Activated T-cell treated with anti-CD3 and anti-CD28 coated beads, Interleukin-2, amount 50 U/mL, for 72 hours (primary cell): ENCODE results near the gene AK9. TPM values are rescaled to one million over a fixed set of nuclear protein-coding genes. Genes with fewer than 3 reads are reported as not detected.
"Not testable (repeated sequence)": the region's sequence is repeated elsewhere in the genome, so short reads cannot be mapped to it uniquely, and the experiment has no call there.

Experiments used
- ATAC-seq, 2 donors: fragments of 150-1000 bp; cut with Tn5 transposase; replicated peaks in 1 of 2; 2 replicates each; pipeline ENCODE4 v1.10.0; 2021; ENCODE audit warnings: moderate library complexity in 2 of 2, mild to moderate bottlenecking in 1 of 2
- DNase-seq, 2 donors: peaks; one replicate each; pipeline ENCODE4 v3.0.0; 2021 to 2022; ENCODE audit warnings: mixed read lengths in 1 of 2
- H3K27ac Mint-ChIP-seq: one replicate; pipeline ENCODE4 v1.8.0; 2022; ENCODE audit warnings: mild to moderate bottlenecking, moderate library complexity, mixed read lengths
- H3K27me3 Mint-ChIP-seq: one replicate; pipeline ENCODE4 v1.8.0; 2022; ENCODE audit warnings: low read depth, mixed read lengths
- H3K36me3 Mint-ChIP-seq, 2 donors: one replicate each; pipeline ENCODE4 v1.8.0; 2022; ENCODE audit warnings: mixed read lengths in 2 of 2, mild to moderate bottlenecking in 1 of 2; ENCODE audit not compliant: insufficient read depth in 2 of 2
- H3K4me1 Mint-ChIP-seq: one replicate; pipeline ENCODE4 v1.8.0; 2022; ENCODE audit warnings: low read depth, mixed read lengths
- H3K4me3 Mint-ChIP-seq, 2 donors: one replicate each; pipeline ENCODE4 v1.8.0; 2022; ENCODE audit warnings: mild to moderate bottlenecking in 2 of 2, mixed read lengths in 2 of 2, moderate library complexity in 2 of 2
- H3K9me3 Mint-ChIP-seq, 2 donors: one replicate each; pipeline ENCODE4 v1.8.0; 2022; ENCODE audit warnings: mixed read lengths in 2 of 2
- total RNA-seq, 2 donors: library from RNA; stranded (reverse); gene quantifications; one replicate each; pipeline ENCODE4 v1.2.3, GENCODE V29; 2022

AK9 gene
- 10 to 100 TPM in 1 of 2 donors, 1 to 10 TPM in 1; 6.4 to 11.5 TPM for total RNA-seq

- no peaks in the 10 kb centered on the region for H3K9me3 Mint-ChIP-seq
- H3K27ac Mint-ChIP-seq: peak within 1 kb of the TSS; percentile 85
- peak within 1 kb of the TSS; percentile 90 to 96 for H3K4me3 Mint-ChIP-seq
- peaks cover 46% of the 10 kb centered on the region for H3K4me1 Mint-ChIP-seq
- no peaks in the 10 kb centered on the region for H3K27me3 Mint-ChIP-seq
- peak; percentile 94 for DNase-seq
- ATAC-seq: peak; percentile 96 to 97
- peaks cover 0 to 5% of the 10 kb centered on the region in 2 donors for H3K36me3 Mint-ChIP-seq
These were observed at the start of gene AK9, which contains the start of gene FIG4 for GRCh38 chr6:109690737-109691621. Gene AK9, minus strand, starts transcription at chr6:109691202. Its CDS starts 15,457 bp downstream, at chr6:109675745. Gene FIG4, plus strand, starts transcription at chr6:109691296. Its CDS starts 140 bp downstream, at chr6:109691436.

GRCh38 chr6:109740787-109741186 lies 49.8 kb upstream of the AK9 start:
- no peaks in the 10 kb centered on the region for H3K27me3 Mint-ChIP-seq
- peaks cover 3% of the 10 kb centered on the region in 2 donors for H3K9me3 Mint-ChIP-seq
- H3K4me3 Mint-ChIP-seq: no peak overlapping the region
- ATAC-seq: peak in 1 of 2 donors; percentile 24
- peak overlapping the region; percentile 70 for H3K27ac Mint-ChIP-seq
- peak in 1 of 2 donors; percentile 8 for DNase-seq
- H3K36me3 Mint-ChIP-seq: peaks cover 8 to 13% of the 10 kb centered on the region in 2 donors
- peaks cover 10% of the 10 kb centered on the region for H3K4me1 Mint-ChIP-seq

DNA sequence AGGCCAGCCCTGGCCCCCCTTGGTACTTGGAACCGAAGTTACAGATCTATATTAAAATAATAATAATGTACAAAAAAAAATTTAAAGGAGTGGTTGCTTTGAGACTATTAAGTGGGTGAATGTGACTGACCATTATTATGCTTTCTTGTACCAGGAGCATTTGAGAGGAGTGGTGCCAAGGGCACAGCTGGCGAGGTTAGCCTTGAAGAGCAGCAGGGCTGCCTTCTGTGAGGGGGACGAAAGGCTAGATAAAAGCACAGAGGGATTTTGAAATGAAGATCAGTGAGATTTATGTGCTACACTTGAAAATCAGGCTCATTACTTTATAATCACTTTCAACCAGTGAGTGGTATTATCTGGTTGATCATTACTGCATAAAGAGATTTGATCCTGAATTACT lies 48.7 kb upstream of the AK9 start:
- H3K4me3 Mint-ChIP-seq: no peak overlapping the region
- H3K9me3 Mint-ChIP-seq: peaks cover 3% of the 10 kb centered on the region in 2 donors
- DNase-seq: no peak
- peaks cover 8% of the 10 kb centered on the region in 2 donors for H3K36me3 Mint-ChIP-seq
- H3K27ac Mint-ChIP-seq: no peak overlapping the region
- no peak for ATAC-seq
- peaks cover 10% of the 10 kb centered on the region for H3K4me1 Mint-ChIP-seq
- no peaks in the 10 kb centered on the region for H3K27me3 Mint-ChIP-seq

GRCh38 chr6:109738667-109739066 lies 47.7 kb upstream of the AK9 start:
- Mint-ChIP-seq H3K4me1 (peaks cover 10% of the 10 kb centered on the region), H3K9me3 (peaks cover 3% of the 10 kb centered on the region in 2 donors), H3K27ac (peak overlapping the region; percentile 47), H3K4me3 (no peak overlapping the region), H3K36me3 (peaks cover 8% of the 10 kb centered on the region in 2 donors), H3K27me3 (no peaks in the 10 kb centered on the region)
- ATAC-seq (no peak), DNase-seq (no peak)

GRCh38 chr6:109738255-109738654 lies 47.3 kb upstream of the AK9 start:
- DNase-seq: no peak
- H3K4me3 Mint-ChIP-seq: no peak overlapping the region
- ATAC-seq: no peak
- peaks cover 6 to 8% of the 10 kb centered on the region in 2 donors for H3K36me3 Mint-ChIP-seq
- H3K4me1 Mint-ChIP-seq: peaks cover 10% of the 10 kb centered on the region
- H3K27ac Mint-ChIP-seq: peak overlapping the region; percentile 47
- no peaks in the 10 kb centered on the region for H3K27me3 Mint-ChIP-seq
- H3K9me3 Mint-ChIP-seq: peaks cover 3% of the 10 kb centered on the region in 2 donors

GRCh38 chr6:109736273-109737025 lies 45.4 kb upstream of the AK9 start:
- no peak for ATAC-seq
- peaks cover 6 to 8% of the 10 kb centered on the region in 2 donors for H3K36me3 Mint-ChIP-seq

DNA sequence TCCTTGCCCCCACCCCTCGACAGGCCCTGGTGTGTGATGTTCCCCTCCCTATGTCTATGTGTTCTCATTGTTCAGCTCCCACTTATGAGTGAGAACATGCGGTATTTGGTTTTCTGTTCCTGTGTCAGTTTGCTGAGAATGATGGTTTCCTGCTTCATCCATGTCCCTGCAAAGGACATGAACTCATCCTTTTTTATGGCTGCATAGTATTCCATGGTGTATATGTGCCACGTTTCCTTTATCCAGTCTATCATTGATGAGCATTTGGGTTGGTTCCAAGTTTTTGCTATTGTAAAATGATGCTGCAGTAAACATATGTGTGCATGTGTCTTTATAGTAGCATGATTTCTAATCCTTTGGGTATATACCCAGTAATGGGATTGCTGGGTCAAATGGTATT lies 34.2 kb upstream of the AK9 start:
- not testable (repeated sequence) for H3K9me3 Mint-ChIP-seq, ATAC-seq, H3K4me3 Mint-ChIP-seq, DNase-seq, H3K4me1 Mint-ChIP-seq, H3K27ac Mint-ChIP-seq, H3K27me3 Mint-ChIP-seq
- H3K36me3 Mint-ChIP-seq: peaks cover 4 to 10% of the 10 kb centered on the region in 2 donors

More at GRCh38 chr6:109736273-109737025, 45.4 kb upstream of the AK9 start:
- Mint-ChIP-seq H3K4me3 (no peak overlapping the region), H3K4me1 (peaks cover 10% of the 10 kb centered on the region), H3K27ac (no peak overlapping the region), H3K27me3 (no peaks in the 10 kb centered on the region), H3K9me3 (peaks cover 3% of the 10 kb centered on the region in 2 donors)
- no peak for DNase-seq

- Mint-ChIP-seq H3K4me3 (no peak overlapping the region), H3K9me3 (peaks cover 1 to 3% of the 10 kb centered on the region in 2 donors), H3K27me3 (no peaks in the 10 kb centered on the region), H3K36me3 (peaks cover 4 to 10% of the 10 kb centered on the region in 2 donors), H3K27ac (no peak overlapping the region), H3K4me1 (no peaks in the 10 kb centered on the region)
- no peak for DNase-seq
- ATAC-seq: no peak
These were observed 31.7 kb upstream of the AK9 start for GRCh38 chr6:109722564-109723254.

- H3K4me3 Mint-ChIP-seq: no peak overlapping the region
- H3K9me3 Mint-ChIP-seq: peaks cover 1 to 3% of the 10 kb centered on the region in 2 donors
- H3K36me3 Mint-ChIP-seq: peaks cover 4 to 10% of the 10 kb centered on the region in 2 donors
- H3K27me3 Mint-ChIP-seq: no peaks in the 10 kb centered on the region
- H3K27ac Mint-ChIP-seq: no peak overlapping the region
- H3K4me1 Mint-ChIP-seq: no peaks in the 10 kb centered on the region
- DNase-seq: no peak
- no peak for ATAC-seq
These were observed 31.0 kb upstream of the AK9 start for GRCh38 chr6:109722011-109722410.

- H3K27me3 Mint-ChIP-seq: no peaks in the 10 kb centered on the region
- no peak overlapping the region for H3K27ac Mint-ChIP-seq
- no peaks in the 10 kb centered on the region for H3K4me1 Mint-ChIP-seq
- H3K9me3 Mint-ChIP-seq: peaks cover 1 to 2% of the 10 kb centered on the region in 2 donors
- ATAC-seq (no peak), DNase-seq (no peak)
- peaks cover 3 to 4% of the 10 kb centered on the region in 2 donors for H3K36me3 Mint-ChIP-seq
- no peak overlapping the region for H3K4me3 Mint-ChIP-seq
These were observed 29.3 kb upstream of the AK9 start for GRCh38 chr6:109720311-109720710.

- ATAC-seq (no peak), DNase-seq (no peak)
- no peaks in the 10 kb centered on the region for H3K4me1 Mint-ChIP-seq
- no peak overlapping the region for H3K4me3 Mint-ChIP-seq
- no peak overlapping the region for H3K27ac Mint-ChIP-seq
- H3K27me3 Mint-ChIP-seq: no peaks in the 10 kb centered on the region
- H3K36me3 Mint-ChIP-seq: no peaks in the 10 kb centered on the region
- no peaks in the 10 kb centered on the region for H3K9me3 Mint-ChIP-seq
These were observed 28.0 kb upstream of the AK9 start for GRCh38 chr6:109718991-109719390.

DNA sequence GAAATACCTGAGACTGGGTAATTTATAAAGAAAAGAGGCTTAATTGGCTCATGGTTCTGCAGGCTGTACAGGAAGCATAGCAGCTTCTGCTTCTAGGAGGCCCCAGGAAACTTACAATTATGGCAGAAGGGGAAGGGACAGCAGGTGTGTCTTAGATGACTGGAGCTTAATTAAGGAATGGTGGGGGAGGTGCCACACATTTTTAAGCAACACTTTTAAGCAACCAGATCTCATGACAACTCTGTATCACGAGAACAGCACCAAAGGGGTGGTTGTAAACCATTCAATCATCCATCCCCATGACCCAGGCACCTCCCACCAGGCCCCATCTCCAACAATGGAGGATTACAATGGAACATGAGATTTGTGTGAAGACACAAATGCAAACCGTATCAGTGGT lies 27.0 kb upstream of the AK9 start:
- Mint-ChIP-seq H3K27ac (no peak overlapping the region), H3K27me3 (no peaks in the 10 kb centered on the region), H3K4me3 (no peak overlapping the region), H3K4me1 (peaks cover 5% of the 10 kb centered on the region), H3K9me3 (no peaks in the 10 kb centered on the region), H3K36me3 (no peaks in the 10 kb centered on the region)
- no peak for DNase-seq
- no peak for ATAC-seq
